GM20000 (cell line): ENCODE results near the gene KRT74.

Experiments
- DNase-seq: peaks from one replicate; pipeline ENCODE4 v3.0.0; 2012; ENCODE audit warnings: low spot score
- CTCF ChIP-seq: IDR thresholded peaks from 2 replicates; pipeline ENCODE4 v1.5.1; 2012; ENCODE audit warnings: mild to moderate bottlenecking, control low read depth; ENCODE audit errors: extremely low read depth, missing control alignments

Gene KRT74

GRCh38 chr12:52581481-52581880 lies 7.8 kb upstream of the KRT74 start:
- TF ChIP-seq CTCF = no peak
- no peak for DNase-seq

GRCh38 chr12:52581066-52581465 lies 7.4 kb upstream of the KRT74 start:
- DNase-seq = no peak
- TF ChIP-seq CTCF = no peak

- TF ChIP-seq CTCF = no peak
- DNase-seq = no peak
Observed at GRCh38 chr12:52580496-52580895, 6.9 kb upstream of the KRT74 start.

- TF ChIP-seq CTCF = no peak
Observed at GRCh38 chr12:52579468-52580465, 6.1 kb upstream of the KRT74 start.

GRCh38 chr12:52578469-52578868 lies 4.8 kb upstream of the KRT74 start:
- TF ChIP-seq CTCF = no peak
- DNase-seq = no peak

More at GRCh38 chr12:52579468-52580465, 6.1 kb upstream of the KRT74 start:
- DNase-seq = no peak

- TF ChIP-seq CTCF = no peak
- DNase-seq = no peak
Observed at GRCh38 chr12:52577316-52577715, 3.7 kb upstream of the KRT74 start.

GRCh38 chr12:52575948-52576347 lies 2.3 kb upstream of the KRT74 start:
- TF ChIP-seq CTCF = no peak
- no peak for DNase-seq
